ENCODE results near the gene USP17L10. TPM values are rescaled to one million over a fixed set of nuclear protein-coding genes. Genes with fewer than 3 reads are reported as not detected.
A peak's percentile ranks its signal among the peaks of the same experiment; 100 is the strongest.
"Not testable (repeated sequence)": the region's sequence is repeated elsewhere in the genome, so short reads cannot be mapped to it uniquely, and the experiment has no call there.

USP17L10 gene
- total and polyA plus RNA-seq, 9 of the 15 experiments (the other 6 are each of a cell fraction or from before 2014, with no cell fraction given) = not detected

GRCh38 chr4:9247953-9248680, 37.7 kb downstream of the USP17L10 start, which contains the start of gene USP17L18:
Gene USP17L18, plus strand, starts transcription at chr4:9248630. Its CDS starts 0 bp downstream, at chr4:9248630.
- BruUV-seq (replicated peaks); H3K4me2 ChIP-seq (ENCODE audit: insufficient read depth, low read length); H3K27me3 ChIP-seq (ENCODE audit: control insufficient read depth in 2 of 2, insufficient read depth in 2 of 2, low read length in 2 of 2); H3K36me3 ChIP-seq (ENCODE audit: control insufficient read depth, insufficient read depth, low read length); H3K27ac ChIP-seq (ENCODE audit: extremely low read depth, low read depth, low read length); POLR2A ChIA-PET; H3K9me1 ChIP-seq (ENCODE audit: control insufficient read depth, insufficient read depth, low read length); ATAC-seq; H4K20me1 ChIP-seq (replicated peaks; ENCODE audit: control insufficient read depth, insufficient read depth, low read length); H3K9ac ChIP-seq (ENCODE audit: insufficient read depth in 1 of 2, low read depth in 2 of 2, low read length in 2 of 2); H3K79me2 ChIP-seq (ENCODE audit: control insufficient read depth, insufficient read depth, low read length); H3K4me3 ChIP-seq; H3K9me3 ChIP-seq (replicated peaks; ENCODE audit: control insufficient read depth, insufficient read depth, low read depth, low read length); DNase-seq (ENCODE audit: extremely low read depth in 1 of 4, low spot score in 3 of 4); H3K4me1 ChIP-seq (replicated peaks in 1 of 2; ENCODE audit: control insufficient read depth in 2 of 2, insufficient read depth in 2 of 2, low read length in 2 of 2); intact Hi-C loops (cut with micrococcal nuclease); H2AFZ ChIP-seq (ENCODE audit: low read depth, low read length); CTCF ChIA-PET (ENCODE audit: low intra/inter-chr PET ratio): not testable (repeated sequence)
- FAIRE-seq = peak; percentile 46
- in situ Hi-C loops (cut with MboI) = loop anchor here (10.0 kb wide), 1 partner anchor 127 kb away; no protein-coding TSS in a partner anchor
- WGBS (ENCODE audit: insufficient coverage, low coverage, missing lambda C conversion rate) = 2% methylated on average over 11 of the region's 26 CpGs

- H3K9me1 ChIP-seq (ENCODE audit: control insufficient read depth, insufficient read depth, low read length); H2AFZ ChIP-seq (ENCODE audit: low read depth, low read length); intact Hi-C loops (cut with micrococcal nuclease); H3K4me2 ChIP-seq (ENCODE audit: insufficient read depth, low read length); H3K9ac ChIP-seq (ENCODE audit: insufficient read depth in 1 of 2, low read depth in 2 of 2, low read length in 2 of 2); DNase-seq (ENCODE audit: extremely low read depth in 1 of 4, low spot score in 3 of 4); CTCF ChIA-PET (ENCODE audit: low intra/inter-chr PET ratio); H3K27me3 ChIP-seq (ENCODE audit: control insufficient read depth in 2 of 2, insufficient read depth in 2 of 2, low read length in 2 of 2); H3K4me3 ChIP-seq; H3K36me3 ChIP-seq (ENCODE audit: control insufficient read depth, insufficient read depth, low read length); H3K27ac ChIP-seq (ENCODE audit: extremely low read depth, low read depth, low read length); ATAC-seq; FAIRE-seq; H4K20me1 ChIP-seq (replicated peaks; ENCODE audit: control insufficient read depth, insufficient read depth, low read length); H3K4me1 ChIP-seq (replicated peaks in 1 of 2; ENCODE audit: control insufficient read depth in 2 of 2, insufficient read depth in 2 of 2, low read length in 2 of 2); H3K9me3 ChIP-seq (replicated peaks; ENCODE audit: control insufficient read depth, insufficient read depth, low read depth, low read length); BruUV-seq (replicated peaks); POLR2A ChIA-PET; H3K79me2 ChIP-seq (ENCODE audit: control insufficient read depth, insufficient read depth, low read length): not testable (repeated sequence)
- in situ Hi-C loops (cut with MboI) = loop anchor here (25.0 kb wide), 1 partner anchor 266 kb away; no protein-coding TSS in a partner anchor
- WGBS (ENCODE audit: insufficient coverage, low coverage, missing lambda C conversion rate) = no CpG with 5 or more reads among the region's 13 CpGs
Observed at GRCh38 chr4:9253078-9253477, 42.6 kb downstream of the USP17L10 start, which contains the start of gene USP17L19. Gene USP17L19, plus strand, starts transcription at chr4:9253378. Its CDS starts 0 bp downstream, at chr4:9253378.

- H3K79me2 ChIP-seq (ENCODE audit: control insufficient read depth, insufficient read depth, low read length); H3K4me2 ChIP-seq (ENCODE audit: insufficient read depth, low read length); H3K9ac ChIP-seq (ENCODE audit: insufficient read depth in 1 of 2, low read depth in 2 of 2, low read length in 2 of 2); BruUV-seq (replicated peaks); H3K9me3 ChIP-seq (replicated peaks; ENCODE audit: control insufficient read depth, insufficient read depth, low read depth, low read length); H3K4me1 ChIP-seq (replicated peaks in 1 of 2; ENCODE audit: control insufficient read depth in 2 of 2, insufficient read depth in 2 of 2, low read length in 2 of 2); H3K27ac ChIP-seq (ENCODE audit: extremely low read depth, low read depth, low read length); H3K36me3 ChIP-seq (ENCODE audit: control insufficient read depth, insufficient read depth, low read length); H3K4me3 ChIP-seq; H2AFZ ChIP-seq (ENCODE audit: low read depth, low read length); H3K27me3 ChIP-seq (ENCODE audit: control insufficient read depth in 2 of 2, insufficient read depth in 2 of 2, low read length in 2 of 2); H3K9me1 ChIP-seq (ENCODE audit: control insufficient read depth, insufficient read depth, low read length); CTCF ChIA-PET (ENCODE audit: low intra/inter-chr PET ratio); DNase-seq (ENCODE audit: extremely low read depth in 1 of 4, low spot score in 3 of 4); POLR2A ChIA-PET; ATAC-seq; intact Hi-C loops (cut with micrococcal nuclease); H4K20me1 ChIP-seq (replicated peaks; ENCODE audit: control insufficient read depth, insufficient read depth, low read length); FAIRE-seq: not testable (repeated sequence)
- in situ Hi-C loops (cut with MboI) = loop anchor here (25.0 kb wide), 1 partner anchor 271 kb away; no protein-coding TSS in a partner anchor
- WGBS (ENCODE audit: insufficient coverage, low coverage, missing lambda C conversion rate) = no CpG with 5 or more reads among the region's 15 CpGs
Observed at GRCh38 chr4:9257824-9258223, 47.4 kb downstream of the USP17L10 start, which contains the start of gene USP17L20. Gene USP17L20, plus strand, starts transcription at chr4:9258124. Its CDS starts 0 bp downstream, at chr4:9258124.

All from K562 (cell line).